ENCODE results near the gene STIM1.

The STIM1 gene

DNA sequence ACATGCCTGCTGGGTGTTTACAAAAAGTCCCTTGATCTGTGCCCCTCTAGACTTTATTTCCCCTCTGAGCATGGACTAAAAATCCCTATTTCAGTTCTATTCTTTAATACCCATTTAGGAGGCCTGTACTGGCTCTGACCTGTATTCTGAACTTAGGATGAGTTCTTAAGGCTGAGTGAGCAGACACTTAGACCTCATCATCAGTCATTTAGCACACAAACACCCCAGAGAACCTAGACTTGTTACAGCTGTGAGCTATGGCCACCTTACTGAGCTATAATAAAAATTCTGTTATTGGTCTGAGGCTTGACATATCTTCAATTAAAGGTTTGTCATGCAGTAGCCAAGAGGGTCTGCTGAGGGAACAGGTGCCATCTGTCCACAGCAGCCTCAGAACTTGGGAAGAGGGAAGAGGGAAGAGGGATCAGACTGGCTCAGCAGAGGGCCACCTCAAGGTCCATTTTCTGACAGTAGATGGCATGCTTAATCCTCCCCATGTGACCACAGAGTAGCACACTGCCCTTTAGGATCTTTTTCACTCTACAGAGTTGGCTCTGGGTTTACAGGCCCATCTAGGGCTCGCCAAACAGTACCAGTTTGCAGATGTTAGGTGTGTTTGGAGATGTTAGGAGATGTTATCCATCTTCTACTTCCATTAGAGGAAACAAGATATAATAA is 209.0 kb downstream of the STIM1 start:
- Histone ChIP-seq H3K27ac (ENCODE audit: low read depth, low read length) (no peak overlapping the region), H3K27me3 (ENCODE audit: insufficient read depth, low read length) (no peaks in the 10 kb centered on the region), H3K36me3 (ENCODE audit: insufficient read depth, low read length) (no peaks in the 10 kb centered on the region; the same call in 1 of the 2 replicates), H3K4me1 (ENCODE audit: control insufficient read depth, insufficient read depth, low read length, unreplicated experiment) (no peaks in the 10 kb centered on the region), H3K4me3 (ENCODE audit: low read depth, low read length) (no peak overlapping the region), H3K79me2 (ENCODE audit: control insufficient read depth, insufficient read depth, low read length, unreplicated experiment) (no peaks in the 10 kb centered on the region), H2AFZ (ENCODE audit: low read length, unreplicated experiment) (no peak overlapping the region)

DNA sequence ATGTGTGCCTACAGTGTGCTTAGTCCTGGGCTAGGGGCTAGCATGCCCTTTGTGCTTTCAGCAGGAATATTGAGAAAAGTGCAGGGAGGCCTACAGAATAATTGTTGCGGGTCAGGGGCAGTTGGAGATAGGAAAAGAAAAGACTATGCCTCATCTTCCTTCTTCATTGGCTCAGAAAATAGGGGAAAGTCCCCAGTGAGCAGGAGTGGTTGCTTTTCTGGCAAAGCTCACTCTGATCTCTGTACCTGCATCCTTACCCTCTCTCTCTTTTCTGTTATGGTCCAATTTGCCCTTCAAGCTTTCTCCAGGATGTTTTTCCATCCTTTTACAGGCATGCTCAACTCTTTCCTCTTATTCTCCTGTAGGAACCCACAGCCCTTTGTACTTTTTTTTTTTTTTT is 209.6 kb downstream of the STIM1 start:
- H3K27ac ChIP-seq (ENCODE audit: low read depth, low read length) = no peak overlapping the region
- no peaks in the 10 kb centered on the region for H3K36me3 ChIP-seq (ENCODE audit: insufficient read depth, low read length)
- H3K4me3 ChIP-seq (ENCODE audit: low read depth, low read length) = no peak overlapping the region
- no peaks in the 10 kb centered on the region for H3K27me3 ChIP-seq (ENCODE audit: insufficient read depth, low read length)
- H3K4me1 ChIP-seq (ENCODE audit: control insufficient read depth, insufficient read depth, low read length, unreplicated experiment) = no peaks in the 10 kb centered on the region
- no peaks in the 10 kb centered on the region for H3K79me2 ChIP-seq (ENCODE audit: control insufficient read depth, insufficient read depth, low read length, unreplicated experiment)
- no peak overlapping the region for H2AFZ ChIP-seq (ENCODE audit: low read length, unreplicated experiment)

DNA sequence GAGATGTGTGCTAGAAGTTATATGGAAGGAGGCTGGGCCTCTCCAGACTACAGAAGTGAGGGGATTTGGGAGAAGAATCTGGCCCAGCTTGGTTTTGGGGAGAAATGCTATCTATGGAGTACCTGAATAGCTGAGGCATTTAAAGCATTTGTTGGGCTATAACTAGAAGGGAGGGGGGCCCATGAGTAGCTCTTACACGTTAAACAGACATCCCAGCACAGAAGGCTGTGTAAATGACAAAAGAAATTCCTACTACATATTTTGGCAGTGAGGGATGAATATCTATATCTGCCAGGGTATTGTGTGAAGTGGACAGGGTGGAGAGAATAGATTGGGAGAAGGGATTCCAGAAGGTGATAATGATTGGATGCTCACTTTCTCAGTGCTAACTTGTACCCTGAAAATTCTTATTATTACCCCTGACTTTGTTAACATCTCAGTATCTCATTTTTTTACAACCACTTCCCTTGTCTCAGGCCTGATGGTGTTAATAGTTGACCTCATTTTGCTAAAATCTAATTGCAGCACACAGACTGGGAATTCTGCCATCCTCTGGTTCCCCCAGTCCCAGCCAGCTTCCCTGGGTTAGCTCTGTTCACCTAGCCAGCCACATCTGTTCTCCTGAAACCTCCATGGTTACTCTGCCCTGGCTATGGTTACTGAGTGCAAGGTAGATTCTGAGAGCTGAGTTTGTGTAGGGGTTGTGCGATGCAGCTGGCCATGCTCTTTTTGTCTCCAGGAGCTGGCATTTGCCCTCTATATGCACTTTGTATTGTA is 210.3 kb downstream of the STIM1 start:
- Histone ChIP-seq H3K36me3 (ENCODE audit: insufficient read depth, low read length) (no peaks in the 10 kb centered on the region), H3K4me3 (ENCODE audit: low read depth, low read length) (no peak overlapping the region), H3K27ac (ENCODE audit: low read depth, low read length) (no peak overlapping the region), H3K79me2 (ENCODE audit: control insufficient read depth, insufficient read depth, low read length, unreplicated experiment) (no peaks in the 10 kb centered on the region), H3K27me3 (ENCODE audit: insufficient read depth, low read length) (no peaks in the 10 kb centered on the region), H3K4me1 (ENCODE audit: control insufficient read depth, insufficient read depth, low read length, unreplicated experiment) (no peaks in the 10 kb centered on the region), H2AFZ (ENCODE audit: low read length, unreplicated experiment) (no peak overlapping the region)

DNA sequence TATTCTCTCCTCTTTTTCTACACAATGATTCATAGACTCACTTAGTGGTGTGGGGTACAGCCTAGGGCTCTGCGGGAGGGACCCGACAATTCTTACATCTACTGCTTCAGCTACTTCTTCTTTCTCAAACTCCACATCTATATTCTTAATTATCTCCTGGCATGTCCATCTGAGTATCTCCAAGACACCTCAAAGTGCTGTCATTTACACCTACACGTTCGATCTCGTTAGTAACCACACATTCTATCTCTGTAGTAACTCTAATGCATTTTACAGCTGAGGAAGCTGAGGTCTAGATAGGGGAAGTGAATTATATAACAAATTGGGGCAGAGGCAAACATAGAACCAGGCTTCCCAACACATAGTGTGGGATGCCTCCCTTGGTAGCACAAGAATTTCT is 211.4 kb downstream of the STIM1 start:
- H3K27me3 ChIP-seq (ENCODE audit: insufficient read depth, low read length) = no peaks in the 10 kb centered on the region
- no peak overlapping the region for H3K4me3 ChIP-seq (ENCODE audit: low read depth, low read length)
- H3K79me2 ChIP-seq (ENCODE audit: control insufficient read depth, insufficient read depth, low read length, unreplicated experiment) = no peaks in the 10 kb centered on the region
- no peak overlapping the region for H3K27ac ChIP-seq (ENCODE audit: low read depth, low read length)
- H3K36me3 ChIP-seq (ENCODE audit: insufficient read depth, low read length) = no peaks in the 10 kb centered on the region
- H3K4me1 ChIP-seq (ENCODE audit: control insufficient read depth, insufficient read depth, low read length, unreplicated experiment) = no peaks in the 10 kb centered on the region
- H2AFZ ChIP-seq (ENCODE audit: low read length, unreplicated experiment) = no peak overlapping the region

DNA sequence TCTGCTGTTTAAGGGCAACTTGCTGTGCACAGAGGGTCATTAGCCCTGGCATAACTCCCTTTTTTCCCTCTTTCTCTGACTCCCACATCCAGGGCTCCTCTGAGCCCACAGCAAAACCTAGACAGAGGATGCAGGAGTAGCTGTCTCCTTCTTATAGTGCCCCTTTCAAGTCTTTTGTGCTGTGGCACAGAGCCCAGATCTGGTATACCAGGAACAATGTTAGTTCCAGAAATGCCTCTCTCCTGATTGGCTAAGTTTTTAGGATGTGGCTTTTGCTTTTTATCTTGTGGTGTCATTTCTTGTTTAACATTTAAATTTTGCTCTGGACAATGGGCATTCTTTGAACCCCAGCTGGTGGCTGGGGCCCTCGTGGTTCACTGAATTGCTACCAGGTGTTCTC is 213.5 kb downstream of the STIM1 start:
- Histone ChIP-seq H3K4me3 (ENCODE audit: low read depth, low read length) (no peak overlapping the region), H2AFZ (ENCODE audit: low read length, unreplicated experiment) (no peak overlapping the region), H3K36me3 (ENCODE audit: insufficient read depth, low read length) (no peaks in the 10 kb centered on the region), H3K79me2 (ENCODE audit: control insufficient read depth, insufficient read depth, low read length, unreplicated experiment) (no peaks in the 10 kb centered on the region), H3K27me3 (ENCODE audit: insufficient read depth, low read length) (no peaks in the 10 kb centered on the region), H3K27ac (ENCODE audit: low read depth, low read length) (no peak overlapping the region), H3K4me1 (ENCODE audit: control insufficient read depth, insufficient read depth, low read length, unreplicated experiment) (no peaks in the 10 kb centered on the region)

DNA sequence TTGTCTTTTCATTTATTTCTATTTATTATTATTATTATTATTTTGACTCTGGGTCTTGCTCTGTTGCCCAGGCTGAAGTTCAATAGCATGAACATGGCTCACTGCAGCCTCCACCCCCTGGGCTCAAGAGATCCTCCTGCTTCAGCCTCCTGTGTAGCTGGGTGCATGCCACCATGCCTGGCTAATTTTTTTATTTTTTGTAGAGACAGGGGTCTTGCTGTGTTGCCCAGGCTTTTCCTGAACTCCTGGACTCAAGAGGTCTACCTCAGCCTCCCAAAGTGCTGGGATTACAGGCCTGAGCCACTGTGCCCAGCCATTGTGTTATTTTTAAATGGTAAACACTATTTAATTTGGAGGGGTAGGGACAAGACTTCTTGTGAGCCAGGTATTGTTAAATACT is 215.9 kb downstream of the STIM1 start:
- Histone ChIP-seq H3K79me2 (ENCODE audit: control insufficient read depth, insufficient read depth, low read length, unreplicated experiment) (no peaks in the 10 kb centered on the region), H3K4me1 (ENCODE audit: control insufficient read depth, insufficient read depth, low read length, unreplicated experiment) (no peaks in the 10 kb centered on the region), H3K27ac (ENCODE audit: low read depth, low read length) (no peak overlapping the region), H3K4me3 (ENCODE audit: low read depth, low read length) (no peak overlapping the region), H2AFZ (ENCODE audit: low read length, unreplicated experiment) (no peak overlapping the region), H3K36me3 (ENCODE audit: insufficient read depth, low read length) (no peaks in the 10 kb centered on the region), H3K27me3 (ENCODE audit: insufficient read depth, low read length) (no peaks in the 10 kb centered on the region)

DNA sequence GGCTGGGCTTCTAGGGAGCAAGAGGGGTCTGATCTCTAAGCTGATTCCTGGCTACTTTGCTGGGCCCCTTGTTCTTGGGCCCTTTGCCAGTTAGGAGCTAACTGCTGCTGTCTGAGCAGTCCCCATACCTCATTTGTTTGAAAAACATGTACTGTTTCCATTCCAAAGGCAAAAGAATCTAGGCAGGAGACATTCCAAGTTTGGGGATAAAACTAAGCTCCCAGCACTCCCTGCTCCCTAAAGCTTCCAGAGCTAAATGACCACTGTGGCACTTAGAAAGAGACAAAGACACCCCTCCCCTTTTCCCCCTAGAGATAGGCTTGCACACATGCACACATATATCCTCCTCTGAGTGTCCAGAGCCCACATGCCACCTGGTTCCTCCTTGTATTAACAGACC is 216.4 kb downstream of the STIM1 start:
- no peaks in the 10 kb centered on the region for H3K79me2 ChIP-seq (ENCODE audit: control insufficient read depth, insufficient read depth, low read length, unreplicated experiment)
- H3K36me3 ChIP-seq (ENCODE audit: insufficient read depth, low read length) = no peaks in the 10 kb centered on the region
- H3K27ac ChIP-seq (ENCODE audit: low read depth, low read length) = no peak overlapping the region
- no peaks in the 10 kb centered on the region for H3K4me1 ChIP-seq (ENCODE audit: control insufficient read depth, insufficient read depth, low read length, unreplicated experiment)
- no peaks in the 10 kb centered on the region for H3K27me3 ChIP-seq (ENCODE audit: insufficient read depth, low read length)
- no peak overlapping the region for H3K4me3 ChIP-seq (ENCODE audit: low read depth, low read length)
- H2AFZ ChIP-seq (ENCODE audit: low read length, unreplicated experiment) = no peak overlapping the region

DNA sequence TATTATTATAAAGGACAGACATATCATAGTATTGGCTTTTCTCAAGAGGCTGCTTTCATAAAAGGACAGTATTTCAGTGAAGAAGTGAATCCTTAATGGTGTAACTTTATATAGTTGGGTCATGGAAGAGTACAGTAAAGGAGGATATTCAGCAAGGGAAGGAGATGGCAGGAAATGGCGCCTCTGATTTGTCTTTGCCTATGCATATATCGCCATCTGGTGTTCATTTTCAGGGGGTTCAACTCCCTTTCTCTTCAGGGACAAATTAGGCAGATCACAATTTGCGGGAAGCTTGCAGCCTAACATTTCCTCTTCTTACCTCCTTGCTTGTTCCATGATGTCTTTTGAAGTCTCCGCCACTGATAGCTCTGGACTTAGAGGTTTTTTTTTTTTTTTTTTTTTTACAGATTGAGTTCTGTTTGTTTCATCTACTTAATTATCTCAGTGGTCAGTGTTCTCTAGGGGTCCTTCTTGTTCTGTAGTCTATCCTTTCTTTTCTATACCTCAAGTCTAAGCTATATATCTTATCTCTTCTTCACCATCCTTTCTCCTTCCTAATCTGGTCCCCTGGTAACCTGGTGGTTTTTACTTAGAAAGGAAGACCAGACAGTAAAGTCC is 217.3 kb downstream of the STIM1 start:
- Histone ChIP-seq H3K4me3 (ENCODE audit: low read depth, low read length) (no peak overlapping the region), H3K36me3 (ENCODE audit: insufficient read depth, low read length) (no peaks in the 10 kb centered on the region), H2AFZ (ENCODE audit: low read length, unreplicated experiment) (no peak overlapping the region), H3K79me2 (ENCODE audit: control insufficient read depth, insufficient read depth, low read length, unreplicated experiment) (no peaks in the 10 kb centered on the region), H3K27me3 (ENCODE audit: insufficient read depth, low read length) (no peaks in the 10 kb centered on the region), H3K4me1 (ENCODE audit: control insufficient read depth, insufficient read depth, low read length, unreplicated experiment) (no peaks in the 10 kb centered on the region), H3K27ac (ENCODE audit: low read depth, low read length) (no peak overlapping the region)

DNA sequence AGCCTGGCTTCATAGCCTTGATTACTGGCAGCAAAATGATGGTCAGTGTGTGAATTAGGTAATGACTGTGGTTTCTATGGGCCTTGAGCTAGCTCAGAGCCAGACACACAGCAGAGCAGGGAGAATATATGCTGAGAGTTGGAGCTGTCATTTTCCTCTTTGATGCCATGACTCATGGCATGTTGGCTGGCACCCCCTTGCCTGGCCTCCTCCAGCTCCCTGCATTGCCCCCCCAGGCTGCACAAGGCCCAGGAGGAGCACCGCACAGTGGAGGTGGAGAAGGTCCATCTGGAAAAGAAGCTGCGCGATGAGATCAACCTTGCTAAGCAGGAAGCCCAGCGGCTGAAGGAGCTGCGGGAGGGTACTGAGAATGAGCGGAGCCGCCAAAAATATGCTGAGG is 218.8 kb downstream of the STIM1 start:
- H3K36me3 ChIP-seq (ENCODE audit: insufficient read depth, low read length) = no peaks in the 10 kb centered on the region
- H3K27ac ChIP-seq (ENCODE audit: low read depth, low read length) = no peak overlapping the region
- no peaks in the 10 kb centered on the region for H3K79me2 ChIP-seq (ENCODE audit: control insufficient read depth, insufficient read depth, low read length, unreplicated experiment)
- H3K4me1 ChIP-seq (ENCODE audit: control insufficient read depth, insufficient read depth, low read length, unreplicated experiment) = no peaks in the 10 kb centered on the region
- H3K27me3 ChIP-seq (ENCODE audit: insufficient read depth, low read length) = no peaks in the 10 kb centered on the region
- no peak overlapping the region for H3K4me3 ChIP-seq (ENCODE audit: low read depth, low read length)
- H2AFZ ChIP-seq (ENCODE audit: low read length, unreplicated experiment) = no peak overlapping the region

DNA sequence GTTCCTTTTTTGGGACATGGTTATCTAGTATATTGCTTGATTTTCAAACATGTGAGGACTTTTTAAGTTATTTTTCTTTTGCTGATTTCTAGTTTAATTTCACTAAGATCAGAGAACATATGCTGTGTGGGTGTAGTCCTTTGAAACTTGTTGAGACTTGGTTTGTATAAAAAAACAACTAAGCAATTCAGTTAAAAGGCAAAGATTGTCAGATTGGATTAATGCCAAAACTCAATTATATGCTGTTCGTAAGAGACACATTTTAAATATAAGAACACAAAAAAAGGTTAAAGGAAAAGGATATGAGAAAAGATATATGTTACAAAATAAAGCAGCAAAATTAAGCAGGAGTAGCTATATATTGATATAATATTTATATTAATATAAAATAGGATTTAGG is 221.3 kb downstream of the STIM1 start:
- Histone ChIP-seq H3K27ac (ENCODE audit: low read depth, low read length) (no peak overlapping the region), H3K27me3 (ENCODE audit: insufficient read depth, low read length) (no peaks in the 10 kb centered on the region), H2AFZ (ENCODE audit: low read length, unreplicated experiment) (no peak overlapping the region), H3K4me3 (ENCODE audit: low read depth, low read length) (no peak overlapping the region), H3K36me3 (ENCODE audit: insufficient read depth, low read length) (no peaks in the 10 kb centered on the region), H3K79me2 (ENCODE audit: control insufficient read depth, insufficient read depth, low read length, unreplicated experiment) (no peaks in the 10 kb centered on the region), H3K4me1 (ENCODE audit: control insufficient read depth, insufficient read depth, low read length, unreplicated experiment) (no peaks in the 10 kb centered on the region)

DNA sequence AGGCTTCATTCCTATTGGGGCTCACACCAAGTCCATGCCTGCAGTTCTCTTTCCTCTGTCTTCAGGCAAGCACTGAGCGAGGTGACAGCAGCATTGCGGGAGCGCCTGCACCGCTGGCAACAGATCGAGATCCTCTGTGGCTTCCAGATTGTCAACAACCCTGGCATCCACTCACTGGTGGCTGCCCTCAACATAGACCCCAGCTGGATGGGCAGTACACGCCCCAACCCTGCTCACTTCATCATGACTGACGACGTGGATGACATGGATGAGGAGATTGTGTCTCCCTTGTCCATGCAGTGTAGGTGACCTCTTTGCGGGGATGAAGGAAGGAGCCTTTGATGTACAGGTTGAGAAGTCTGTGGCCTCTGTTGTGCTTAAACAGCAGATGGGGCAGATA is 227.7 kb downstream of the STIM1 start:
- Histone ChIP-seq H3K27me3 (ENCODE audit: insufficient read depth, low read length) (no peaks in the 10 kb centered on the region), H3K79me2 (ENCODE audit: control insufficient read depth, insufficient read depth, low read length, unreplicated experiment) (no peaks in the 10 kb centered on the region), H3K36me3 (ENCODE audit: insufficient read depth, low read length) (no peaks in the 10 kb centered on the region), H3K4me3 (ENCODE audit: low read depth, low read length) (no peak overlapping the region), H2AFZ (ENCODE audit: low read length, unreplicated experiment) (no peak overlapping the region), H3K4me1 (ENCODE audit: control insufficient read depth, insufficient read depth, low read length, unreplicated experiment) (no peaks in the 10 kb centered on the region), H3K27ac (ENCODE audit: low read depth, low read length) (no peak overlapping the region)
